ENCODE data around the gene DEPDC5.

DNA sequence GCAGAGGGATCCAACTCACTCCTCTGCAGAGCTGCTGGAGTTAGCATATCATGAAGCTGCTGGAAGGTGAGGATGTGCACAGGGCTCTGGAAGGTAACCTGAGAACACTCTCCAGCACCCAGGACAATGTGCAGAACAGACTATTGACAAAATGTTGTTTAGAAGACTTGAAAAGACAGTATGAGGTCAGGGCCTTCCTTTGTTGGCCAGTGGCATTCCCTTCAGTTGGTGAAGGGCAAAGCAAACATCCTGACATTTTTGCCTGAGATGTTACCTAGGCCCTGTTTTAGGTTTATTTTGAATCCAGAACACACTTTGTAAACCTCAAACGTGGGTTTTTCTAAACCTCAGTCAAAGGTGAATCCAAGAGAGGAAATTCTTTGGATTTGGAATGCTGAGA is 67.8 kb downstream of the DEPDC5 start:
- TF ChIP-seq EZH2 (IDR thresholded peaks at IDR 0.05; ENCODE audit: insufficient read depth, low read length) = no peak
- TF ChIP-seq, protein P1, sequence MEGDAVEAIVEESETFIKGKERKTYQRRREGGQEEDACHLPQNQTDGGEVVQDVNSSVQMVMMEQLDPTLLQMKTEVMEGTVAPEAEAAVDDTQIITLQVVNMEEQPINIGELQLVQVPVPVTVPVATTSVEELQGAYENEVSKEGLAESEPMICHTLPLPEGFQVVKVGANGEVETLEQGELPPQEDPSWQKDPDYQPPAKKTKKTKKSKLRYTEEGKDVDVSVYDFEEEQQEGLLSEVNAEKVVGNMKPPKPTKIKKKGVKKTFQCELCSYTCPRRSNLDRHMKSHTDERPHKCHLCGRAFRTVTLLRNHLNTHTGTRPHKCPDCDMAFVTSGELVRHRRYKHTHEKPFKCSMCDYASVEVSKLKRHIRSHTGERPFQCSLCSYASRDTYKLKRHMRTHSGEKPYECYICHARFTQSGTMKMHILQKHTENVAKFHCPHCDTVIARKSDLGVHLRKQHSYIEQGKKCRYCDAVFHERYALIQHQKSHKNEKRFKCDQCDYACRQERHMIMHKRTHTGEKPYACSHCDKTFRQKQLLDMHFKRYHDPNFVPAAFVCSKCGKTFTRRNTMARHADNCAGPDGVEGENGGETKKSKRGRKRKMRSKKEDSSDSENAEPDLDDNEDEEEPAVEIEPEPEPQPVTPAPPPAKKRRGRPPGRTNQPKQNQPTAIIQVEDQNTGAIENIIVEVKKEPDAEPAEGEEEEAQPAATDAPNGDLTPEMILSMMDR (IDR thresholded peaks at IDR 0.05; ENCODE audit: insufficient read depth, low read depth, low read length) = no peak
